A549 (cell line): Measurements from ENCODE around the gene MLPH.

ENCODE experiments used
- CBX8 ChIP-seq: fragments of 200-600 bp; sonication (generic); IDR thresholded peaks from 2 replicates; pipeline ENCODE4 v1.6.1; 2016
- CHD4 ChIP-seq: fragments of 200-600 bp; sonication (generic); IDR thresholded peaks from 2 replicates; pipeline ENCODE4 v1.6.1; 2016; ENCODE audit warnings: antibody characterized with exemption, mild to moderate bottlenecking, borderline replicate concordance
- CTCF ChIP-seq: fragments of >200 bp; sonication (Bioruptor Twin); formaldehyde crosslinking; IDR thresholded peaks from 3 replicates; pipeline ENCODE4 v1.5.1; 2016
- HOXB5 ChIP-seq: fragments of 250-450 bp; sonication (Bioruptor Pico); IDR thresholded peaks from 2 replicates; pipeline ENCODE4 v1.5.0; 2020; ENCODE audit warnings: mild to moderate bottlenecking, moderate library complexity
- NR3C1 ChIP-seq: fragments of >200 bp; sonication (Bioruptor Twin); formaldehyde crosslinking; IDR thresholded peaks from 3 replicates; pipeline ENCODE4 v1.6.1; 2017
- POLR2A ChIP-seq: IDR thresholded peaks from 2 replicates; pipeline ENCODE4 v1.6.1; 2012; ENCODE audit warnings: mild to moderate bottlenecking, low read length
- RAD21 ChIP-seq, 2 experiments: fragments of >200 bp in 1 of 2; sonication (Bioruptor Twin) in 1 of 2; formaldehyde crosslinking in 1 of 2; IDR thresholded peaks in 1 of 2; conservative IDR thresholded peaks in 1 of 2; 2 replicates in 1 of 2; 3 replicates in 1 of 2; pipeline ENCODE4 v1.6.1; 2012 to 2018; ENCODE audit warnings: inconsistent platforms in 1 of 2
- RFX5 ChIP-seq: fragments of 450-650 bp; IDR thresholded peaks from 2 replicates; pipeline ENCODE4 v1.7.1; 2014; ENCODE audit warnings: antibody characterized with exemption, mild to moderate bottlenecking, moderate library complexity
- TF ChIP-seq, protein P1 (sequence below): IDR thresholded peaks from 2 replicates; pipeline ENCODE4 v1.6.1; 2012

- TF ChIP-seq CBX8 (no peak), CHD4 (no peak), POLR2A (no peak), CTCF (no peak), HOXB5 (CRISPR knock-in tag) (no peak), RFX5 (no peak), RAD21 (conservative IDR thresholded peaks at IDR 0.05 in 1 of 2, IDR thresholded peaks at IDR 0.05 in 1 of 2) (no peak), NR3C1 (no peak)
- TF ChIP-seq, protein P1, sequence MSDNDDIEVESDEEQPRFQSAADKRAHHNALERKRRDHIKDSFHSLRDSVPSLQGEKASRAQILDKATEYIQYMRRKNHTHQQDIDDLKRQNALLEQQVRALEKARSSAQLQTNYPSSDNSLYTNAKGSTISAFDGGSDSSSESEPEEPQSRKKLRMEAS = no peak
Measured at GRCh38 chr2:237480556-237480955, 6.5 kb upstream of the MLPH start.
